GM18498 (cell line): ENCODE results near the gene FAP.

ENCODE experiments used
- ATAC-seq: cut with Tn5 transposase; IDR thresholded peaks from one replicate; pipeline ENCODE4 v1.9.1; 2021; ENCODE audit warnings: mild to moderate bottlenecking, moderate library complexity; ENCODE audit not compliant: unreplicated experiment

Gene FAP

DNA sequence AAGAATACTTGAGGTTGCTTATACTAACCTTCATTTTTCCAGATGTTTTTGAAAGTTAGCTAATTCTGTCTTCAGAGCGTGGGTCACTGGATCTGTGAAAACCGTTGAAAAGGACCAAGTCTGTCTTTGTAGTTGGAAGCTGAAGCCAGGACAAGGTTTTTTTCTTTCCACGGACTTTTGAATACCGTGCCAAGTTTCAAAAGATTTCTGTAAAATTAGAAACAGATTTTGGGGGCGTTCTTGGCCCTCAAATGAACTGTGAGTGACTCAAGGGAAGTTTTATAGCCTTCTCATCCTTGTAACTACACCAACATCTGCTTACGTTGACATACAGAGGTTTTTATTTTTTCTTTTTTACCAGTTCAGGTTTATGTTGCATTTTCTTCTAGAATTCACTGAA is at the start of gene FAP:
TSS of gene FAP (minus strand) at position 152 of the 400 bp plus-strand sequence. CDS start at position 34, 118 bp downstream.
- no peak for ATAC-seq

DNA sequence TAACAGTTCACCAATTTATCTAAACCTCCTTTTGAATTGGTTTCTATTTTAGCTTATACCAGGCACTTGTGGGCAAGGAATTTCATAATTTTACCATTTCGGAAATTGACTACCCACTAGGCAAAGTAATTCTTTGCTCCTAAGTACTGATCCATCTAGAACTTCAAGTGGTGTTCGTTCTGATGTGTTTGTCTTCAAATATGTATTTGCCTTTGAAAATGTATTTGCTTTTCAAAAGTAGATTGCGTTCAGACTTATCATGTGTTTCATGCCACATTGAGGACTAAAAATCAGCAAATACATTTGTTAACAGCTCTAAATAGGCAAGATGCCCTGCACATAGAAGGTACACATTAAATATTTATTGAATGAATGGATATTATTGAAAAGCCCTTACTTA is 48.5 kb upstream of the FAP start:
- no peak for ATAC-seq

GRCh38 chr2:162282765-162283425 is 39.6 kb upstream of the FAP start:
- no peak for ATAC-seq

- no peak for ATAC-seq
Observed at GRCh38 chr2:162280654-162281053, 37.4 kb upstream of the FAP start.

GRCh38 chr2:162277381-162277780 is 34.1 kb upstream of the FAP start:
- ATAC-seq = no peak

DNA sequence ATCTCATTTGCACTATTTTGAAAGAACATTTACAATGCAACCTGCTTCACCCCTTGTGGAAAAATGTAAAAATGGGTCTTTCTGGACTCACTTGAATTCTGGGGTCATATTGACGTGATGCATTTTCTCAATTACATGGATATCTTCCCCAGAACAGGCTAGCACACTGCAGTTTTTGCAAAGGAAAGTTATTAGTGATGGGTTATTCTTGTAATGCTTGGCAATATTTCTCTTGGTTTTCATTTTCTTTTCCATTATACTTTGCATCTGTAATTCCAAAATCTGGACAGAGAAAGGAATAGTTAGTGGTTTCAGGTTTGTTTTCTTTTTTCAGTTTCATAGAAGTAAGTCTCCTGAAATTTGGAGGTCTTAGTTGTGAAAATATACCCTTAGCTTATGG is 24.8 kb upstream of the FAP start:
- ATAC-seq = no peak

DNA sequence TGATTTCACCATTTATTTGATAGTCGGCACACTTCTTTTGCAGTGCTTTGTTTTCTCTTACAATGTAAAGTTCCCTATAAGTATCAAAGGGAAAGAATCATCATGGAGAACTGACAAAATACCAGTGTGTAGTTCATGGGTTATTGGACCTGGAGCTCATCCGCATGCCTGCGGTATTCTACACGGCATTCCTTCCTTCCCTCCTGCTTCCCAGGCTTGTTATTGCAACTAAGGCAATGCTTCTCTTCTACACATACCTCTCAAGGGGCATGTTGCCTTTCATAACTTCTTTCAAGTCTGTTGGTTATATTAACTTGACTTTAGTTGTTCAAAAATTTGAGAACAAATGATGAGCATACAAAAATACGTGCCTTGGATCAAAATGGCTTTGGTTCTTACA is 24.3 kb upstream of the FAP start:
- ATAC-seq = no peak

DNA sequence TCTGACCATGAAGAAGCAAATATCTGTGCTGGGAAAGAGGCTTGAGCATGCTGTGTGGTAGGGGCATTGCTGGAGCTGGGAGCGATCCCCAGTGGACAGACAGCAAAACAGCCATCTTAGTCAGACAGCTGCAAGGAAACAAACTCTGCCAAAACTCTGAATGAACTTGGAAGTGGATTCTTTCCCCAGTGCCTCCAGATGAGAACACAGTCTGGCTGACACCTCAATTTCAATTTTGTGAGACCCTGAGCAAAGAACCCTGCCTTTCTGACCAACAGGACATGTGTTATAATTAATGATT is 23.2 kb upstream of the FAP start:
- no peak for ATAC-seq

DNA sequence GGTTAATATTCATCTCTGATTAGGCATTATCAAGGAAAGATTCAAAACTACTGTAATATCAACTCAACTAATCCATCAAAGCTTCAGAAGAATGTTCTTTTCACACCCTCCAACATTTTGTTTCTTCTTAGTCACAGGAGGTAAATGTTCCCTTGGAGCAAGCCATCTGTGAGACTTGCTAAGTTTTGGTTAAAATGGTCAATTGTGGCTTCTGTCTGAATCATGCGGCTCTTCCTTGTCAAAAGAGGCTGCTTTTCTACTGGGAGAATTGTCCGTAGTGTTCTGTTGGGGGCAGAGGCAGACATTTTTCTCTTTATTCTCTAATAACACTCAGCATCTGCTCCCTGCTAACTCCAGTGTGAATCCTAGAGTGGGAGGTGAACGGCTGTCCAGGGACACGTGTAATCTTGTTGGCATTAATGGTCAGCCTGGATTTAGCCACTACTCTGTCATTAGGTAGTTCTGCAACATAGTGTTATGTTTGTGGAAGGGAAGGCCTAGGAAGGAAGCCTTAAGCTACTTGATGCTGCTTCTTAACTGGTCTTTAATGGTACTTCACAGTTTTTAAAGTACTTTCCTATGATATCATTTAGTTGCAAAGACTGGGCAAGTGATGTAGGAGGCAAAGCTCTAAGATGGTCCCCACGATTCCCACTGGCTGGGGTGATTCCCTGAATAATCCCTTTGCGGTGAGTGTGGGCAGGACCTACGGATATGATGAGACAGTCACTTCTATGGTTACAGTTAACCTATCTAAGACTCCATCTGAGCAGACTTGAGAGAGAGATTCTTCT is 22.6 kb upstream of the FAP start:
- ATAC-seq = no peak

DNA sequence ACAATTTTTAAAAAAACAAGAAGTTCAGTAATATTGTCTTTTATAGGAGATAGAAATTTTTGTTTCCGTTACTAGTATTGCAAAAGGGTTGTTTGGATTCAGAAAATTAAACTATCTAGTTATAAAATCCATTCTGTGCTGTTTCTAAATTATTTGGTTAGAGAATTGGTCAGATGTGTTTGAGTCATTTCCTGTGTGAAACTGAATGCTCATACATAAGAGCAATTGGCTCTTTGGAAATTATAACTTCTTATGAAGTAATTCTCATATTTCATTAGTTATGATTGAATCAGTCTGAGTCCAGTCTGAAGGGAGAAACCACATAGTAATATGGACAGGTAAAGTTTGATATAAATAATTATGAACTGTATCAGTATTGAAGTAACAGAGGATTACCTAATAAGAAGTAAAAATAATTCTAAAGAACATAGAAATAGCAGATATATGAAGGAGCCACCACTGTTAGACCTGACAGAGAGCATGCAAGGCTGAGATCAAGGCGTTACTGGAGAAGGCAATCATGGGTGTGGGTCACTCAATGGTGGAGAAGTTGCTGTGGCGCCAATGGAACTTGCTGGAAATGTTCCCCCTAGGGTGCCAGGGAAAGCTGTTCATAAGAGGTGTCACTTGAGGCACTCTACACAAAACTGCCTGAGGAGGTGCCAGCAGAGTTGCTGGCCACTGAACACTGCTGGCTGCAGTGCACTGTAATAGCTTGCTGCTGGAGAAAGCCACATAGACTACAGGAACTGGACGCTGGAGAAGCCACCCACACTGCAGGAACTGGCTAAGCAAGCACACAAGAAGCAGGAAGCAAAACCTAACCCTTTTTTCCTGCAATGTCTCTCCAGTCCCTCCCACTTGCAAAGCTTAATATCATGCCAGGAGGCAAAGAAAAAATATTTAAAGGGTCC is 18.0 kb upstream of the FAP start:
- peak; percentile 69 for ATAC-seq

DNA sequence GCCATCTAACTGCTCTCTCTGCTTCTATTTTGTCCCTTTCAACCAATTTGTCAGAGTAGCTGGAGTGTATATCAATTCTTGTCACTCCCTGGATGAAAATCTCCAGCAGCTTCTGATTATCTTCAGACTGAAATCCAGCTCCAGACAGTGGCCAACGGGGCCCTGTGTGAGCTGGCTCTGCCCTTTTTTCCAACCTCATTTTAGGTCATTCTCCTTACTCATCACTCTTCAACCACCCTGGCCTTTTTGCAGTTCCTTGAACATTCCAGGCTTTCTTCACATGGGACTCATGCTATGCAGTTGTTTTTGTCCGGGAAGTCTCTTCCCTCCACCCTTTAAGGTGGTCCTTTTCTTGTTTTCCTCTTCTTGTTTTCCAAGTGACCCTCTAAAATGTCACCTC is 15.4 kb upstream of the FAP start:
- no peak for ATAC-seq

GRCh38 chr2:162258169-162258568 is 14.9 kb upstream of the FAP start:
- ATAC-seq = no peak

GRCh38 chr2:162257425-162257824 is 14.2 kb upstream of the FAP start:
- ATAC-seq = no peak

GRCh38 chr2:162256591-162256991 is 13.3 kb upstream of the FAP start:
- no peak for ATAC-seq

DNA sequence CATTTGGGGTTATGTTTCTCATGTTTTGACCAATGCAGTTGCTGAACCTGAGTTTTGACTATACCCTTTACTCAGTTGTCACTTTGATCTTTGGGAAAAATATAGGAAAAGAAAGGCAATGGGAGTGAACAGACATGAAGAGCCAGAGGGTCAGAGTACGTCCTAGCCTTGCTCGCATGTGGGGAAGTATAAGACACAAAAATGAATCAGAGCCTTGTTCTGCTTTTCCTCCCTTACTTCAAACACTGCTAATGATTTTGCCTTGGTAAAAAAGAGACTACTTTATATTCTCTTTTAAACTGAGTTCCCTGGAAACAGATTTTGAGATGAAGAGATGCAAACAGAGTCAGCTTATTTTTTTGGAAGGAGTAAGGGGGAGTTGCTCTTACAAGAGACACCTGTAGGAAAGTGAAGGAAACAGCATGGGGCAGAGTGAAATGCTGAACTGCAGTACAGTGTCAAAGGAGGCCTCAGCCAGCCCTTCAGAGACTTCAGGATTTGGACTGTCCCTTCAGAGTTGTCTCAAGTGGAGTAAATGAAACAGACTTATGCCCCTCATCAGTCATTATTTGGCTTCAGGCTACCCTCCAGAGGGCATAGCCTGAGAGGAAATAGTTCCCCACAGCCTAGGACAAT is 11.1 kb upstream of the FAP start:
- ATAC-seq = no peak

- ATAC-seq = no peak
Observed at GRCh38 chr2:162253435-162253834, 10.2 kb upstream of the FAP start.

DNA sequence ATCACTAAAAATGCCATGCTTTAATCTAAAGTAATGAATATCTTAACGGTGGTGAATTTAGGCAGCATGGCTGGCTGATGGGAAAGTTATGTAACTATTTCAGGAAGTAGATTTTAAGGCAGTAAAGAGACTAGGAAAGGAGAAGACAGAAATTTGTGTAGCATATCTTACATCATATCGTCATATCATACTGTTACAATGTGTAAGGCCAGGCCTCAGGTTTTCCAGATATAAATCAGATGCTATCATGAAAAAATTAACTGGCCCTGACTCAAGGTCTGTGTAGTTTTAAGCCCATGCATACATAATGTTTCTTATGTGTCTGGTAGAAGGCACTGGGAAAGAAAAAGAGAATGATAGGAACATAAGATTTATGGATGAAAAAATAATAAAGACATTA is 8.9 kb upstream of the FAP start:
- ATAC-seq = no peak

- ATAC-seq = no peak
Observed at GRCh38 chr2:162245781-162246180, 2.5 kb upstream of the FAP start.

DNA sequence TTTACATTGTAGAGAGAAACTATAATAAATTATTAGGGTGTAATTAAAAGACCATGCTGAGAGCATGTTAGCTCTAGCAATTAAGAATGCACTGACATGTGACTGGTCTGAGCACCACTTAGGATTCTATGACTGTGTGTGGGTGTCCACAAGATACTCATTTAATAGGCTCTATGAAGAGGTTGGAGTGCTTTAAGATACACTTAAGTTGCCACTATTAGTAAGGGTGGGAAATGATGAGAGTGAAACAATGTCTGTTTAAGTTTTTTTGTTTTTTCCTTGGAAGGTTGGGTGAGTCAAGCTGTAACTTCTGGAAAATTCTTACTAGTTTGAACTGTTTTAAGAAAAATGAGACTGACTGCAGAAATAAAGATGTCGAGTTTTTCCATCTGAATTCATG is 1.8 kb upstream of the FAP start:
- ATAC-seq = no peak

DNA sequence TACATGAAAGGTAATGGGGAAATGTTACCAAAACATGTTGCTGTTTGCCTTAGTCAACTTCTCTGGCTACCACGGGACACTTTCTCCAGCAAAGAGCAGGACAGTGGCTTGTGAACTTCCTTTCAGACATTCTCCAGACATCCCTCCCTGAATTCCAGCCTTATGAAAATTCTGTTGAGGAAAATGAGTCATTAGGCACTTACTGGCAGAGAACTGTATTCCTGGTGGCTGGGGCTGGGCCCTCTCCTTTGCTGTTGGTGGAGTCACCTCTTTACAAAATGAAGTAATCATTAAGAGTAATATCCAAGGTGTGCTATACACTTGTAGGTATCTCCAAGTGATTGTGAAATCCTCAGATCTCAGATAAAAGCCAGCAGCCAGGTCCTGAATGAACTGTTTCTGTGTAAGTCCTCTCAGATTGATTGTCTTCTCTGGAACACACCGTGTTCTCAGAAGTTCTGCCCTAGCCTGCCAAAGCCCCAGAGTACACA is 1.3 kb upstream of the FAP start:
- ATAC-seq = no peak

DNA sequence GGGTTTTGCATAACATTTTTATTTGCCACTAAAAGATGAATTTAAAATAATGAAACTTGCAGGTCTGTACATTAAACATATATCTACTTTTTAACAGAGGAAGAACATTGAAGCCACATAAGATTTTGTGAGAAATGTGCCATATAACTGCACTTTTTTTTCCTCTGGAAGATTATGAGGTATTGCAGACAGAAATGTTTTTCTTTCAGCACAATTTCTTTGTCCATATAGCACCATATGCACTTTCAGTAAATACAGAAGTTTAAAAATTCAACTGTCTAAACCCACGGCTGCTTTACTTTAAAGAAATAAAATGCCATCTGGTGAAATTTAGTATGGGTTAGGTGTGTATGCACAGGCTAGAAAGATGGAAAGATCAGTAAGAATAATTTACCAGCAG is 470 bp upstream of the FAP start:
- no peak for ATAC-seq
